SH-SY5Y (cell line): Measurements from ENCODE around the gene WDR93.

Experiments
- GATA2 ChIP-seq: IDR thresholded peaks from 2 replicates; pipeline ENCODE4 v1.6.1; 2011; ENCODE audit warnings: mild to moderate bottlenecking, low read depth, low read length
- GATA3 ChIP-seq: IDR thresholded peaks from 2 replicates; pipeline ENCODE4 v1.6.1; 2011; ENCODE audit warnings: low read depth, mild to moderate bottlenecking, low read length, moderate library complexity

GRCh38 chr15:89780601-89781000 lies 90.0 kb downstream of the WDR93 start:
- TF ChIP-seq GATA3 (no peak), GATA2 (no peak)
